K562 (cell line): ENCODE results near the gene WTIP. TPM values are rescaled to one million over a fixed set of nuclear protein-coding genes. Genes with fewer than 3 reads are reported as not detected.
A peak's percentile ranks its signal among the peaks of the same experiment; 100 is the strongest.

Experiments
- ATAC-seq: fragments of 200-7000 bp; cut with Tn5 transposase; 3 replicates; pipeline ENCODE4 v1.9.1; 2020; ENCODE audit warnings: moderate library complexity
- BruUV-seq: library from RNA; stranded (reverse); fragments of 400-500 nt; replicated peaks from 2 replicates; lab custom pipeline; 2021; lab: Mats Ljungman, UMichigan
- CTCF ChIA-PET: fragments of 300-600 bp; formaldehyde crosslinking; extraction: SDS; loops from one replicate; lab custom pipeline; 2021; ENCODE audit warnings: low intra/inter-chr PET ratio; lab: Yijun Ruan, JAX
- POLR2A ChIA-PET: fragments of 300-600, 350-650 bp; sonication (Branson Sonifier 250); formaldehyde crosslinking; extraction: SDS; loops from one replicate; lab custom pipeline; 2021; ENCODE audit warnings: antibody characterized with exemption, inconsistent platforms; lab: Yijun Ruan, JAX
- DNase-seq, 4 experiments: peaks; one replicate each; pipeline versions ENCODE4 v3.0.0 to v3.0.0-alpha.2; 2011 to 2018; ENCODE audit warnings: low spot score in 3 of 4, mixed read lengths in 3 of 4; ENCODE audit errors: extremely low read depth in 1 of 4
- FAIRE-seq: peaks from 2 replicates; lab custom pipeline; 2011; peaks lifted over from hg19 to GRCh38; lab: Jason Lieb, UNC
- H2AFZ ChIP-seq: 2 replicates; pipeline ENCODE4 v1.6.0; 2011; ENCODE audit warnings: low read depth, low read length, control low read depth, inconsistent platforms
- H3K27ac ChIP-seq: fragments of 200-600 bp; 3 replicates; pipeline ENCODE4 v1.8.0; 2011; ENCODE audit warnings: low read depth, mild to moderate bottlenecking, control low read depth, inconsistent platforms, low read length, moderate library complexity, mixed read lengths; ENCODE audit errors: extremely low read depth
- H3K27me3 ChIP-seq, 2 experiments: fragments of 300-600 bp in 1 of 2; 2 replicates in 1 of 2; 3 replicates in 1 of 2; pipeline versions ENCODE4 v1.6.0 to v1.8.0; 2011; ENCODE audit warnings: inconsistent platforms in 2 of 2, low read length in 2 of 2, mild to moderate bottlenecking in 1 of 2, mixed read lengths in 1 of 2, moderate library complexity in 1 of 2; ENCODE audit not compliant: control insufficient read depth in 2 of 2, insufficient read depth in 2 of 2
- H3K36me3 ChIP-seq: fragments of 300-600 bp; 3 replicates; pipeline ENCODE4 v1.8.0; 2011; ENCODE audit warnings: mild to moderate bottlenecking, low read length, inconsistent platforms; ENCODE audit not compliant: control insufficient read depth, insufficient read depth
- H3K4me1 ChIP-seq, 2 experiments: fragments of 200-600 bp in 1 of 2; replicated peaks in 1 of 2; 2 replicates in 1 of 2; 3 replicates in 1 of 2; pipeline versions ENCODE4 v1.5.1 to v1.8.0; 2011; ENCODE audit warnings: inconsistent platforms in 2 of 2, low read length in 2 of 2, mild to moderate bottlenecking in 1 of 2, mixed read lengths in 1 of 2, moderate library complexity in 1 of 2; ENCODE audit not compliant: control insufficient read depth in 2 of 2, insufficient read depth in 2 of 2
- H3K4me2 ChIP-seq: 2 replicates; pipeline ENCODE4 v1.6.1; 2011; ENCODE audit warnings: low read length, control low read depth, inconsistent platforms, mixed read lengths; ENCODE audit not compliant: insufficient read depth
- H3K4me3 ChIP-seq: fragments of 200-600 bp; sonication (generic), shearing (Covaris generic); 2 replicates; pipeline ENCODE4 v1.5.1; 2016; ENCODE audit warnings: control low read depth, inconsistent platforms
- H3K79me2 ChIP-seq: fragments of 200-600 bp; 3 replicates; pipeline ENCODE4 v1.8.0; 2011; ENCODE audit warnings: low read length, inconsistent platforms; ENCODE audit not compliant: control insufficient read depth, insufficient read depth
- H3K9ac ChIP-seq, 2 experiments: 2 replicates each; pipeline versions ENCODE4 v1.6.0 to v1.6.1; 2011; ENCODE audit warnings: low read depth in 2 of 2, low read length in 2 of 2, control low read depth in 1 of 2, inconsistent platforms in 1 of 2, mild to moderate bottlenecking in 1 of 2, mixed read lengths in 1 of 2; ENCODE audit not compliant: insufficient read depth in 1 of 2
- H3K9me1 ChIP-seq: one replicate; pipeline ENCODE4 v1.6.0; 2011; ENCODE audit warnings: inconsistent platforms, mild to moderate bottlenecking, low read length, moderate library complexity; ENCODE audit not compliant: control insufficient read depth, insufficient read depth
- H3K9me3 ChIP-seq: replicated peaks from 2 replicates; pipeline ENCODE4 v1.5.1; 2011; ENCODE audit warnings: low read depth, low read length, inconsistent platforms; ENCODE audit not compliant: control insufficient read depth, insufficient read depth
- H4K20me1 ChIP-seq: replicated peaks from 2 replicates; pipeline ENCODE4 v1.6.1; 2011; ENCODE audit warnings: low read length, inconsistent platforms, mixed read lengths; ENCODE audit not compliant: control insufficient read depth, insufficient read depth
- BCOR ChIP-seq: fragments of 450-650 bp; IDR thresholded peaks from 2 replicates; pipeline ENCODE4 v1.6.1; 2016
- NFIC ChIP-seq: fragments of 450-650 bp; IDR thresholded peaks from 2 replicates; pipeline ENCODE4 v1.6.1; 2017; ENCODE audit warnings: mild to moderate bottlenecking, inconsistent platforms
- POLR2A ChIP-seq: fragments of 450-650 bp; conservative IDR thresholded peaks from 2 replicates; pipeline ENCODE4 v1.6.1; 2016
- SUPT5H ChIP-seq: fragments of 450-650 bp; IDR thresholded peaks from 2 replicates; pipeline ENCODE4 v1.6.1; 2016
- WGBS: fragments of 100-300 bp; shearing (Covaris generic); methylation state at CpG from one replicate; pipeline ENCODE4 v1.1.6; 2016; ENCODE audit warnings: low coverage, mixed read lengths; ENCODE audit not compliant: insufficient coverage; ENCODE audit errors: missing lambda C conversion rate; 5-methylcytosine and 5-hydroxymethylcytosine counted together
- in situ Hi-C: fragments of 300-500 bp; cut with MboI; formaldehyde crosslinking; loops from 4 replicates; pipeline ENCODE4 v1.15.0; 2018; ENCODE audit warnings: inconsistent platforms, mixed read lengths
- intact Hi-C: fragments of 100-400 bp; cut with micrococcal nuclease; formaldehyde crosslinking; loops from 2 replicates; pipeline ENCODE4 v1.14.2; 2022
- polyA plus RNA-seq, 8 experiments: library from polyadenylated mRNA; depleted of rRNA in 4 of 8; stranded (reverse) in 5 of 8; unstranded in 3 of 8; fragments of >200 nt; fragmentation: Nextera tagmentation in 2 of 8; fragmentation: Illumina TruSeq in 1 of 8; extraction: Ambion mirVana in 2 of 8; extraction: Trizol in 1 of 8; gene quantifications; 2 replicates each; pipeline versions ENCODE4 v1.2.1 to v1.2.3, GENCODE V29; 2011 to 2014; ENCODE audit warnings: inconsistent platforms in 1 of 8, missing spikeins in 1 of 8
- total RNA-seq, 7 experiments: library from RNA; depleted of rRNA in 6 of 7; stranded (reverse); fragments of >200 nt in 6 of 7; fragmentation: Illumina TruSeq in 2 of 7; extraction: Trizol in 2 of 7; gene quantifications; 2 replicates each; pipeline versions ENCODE4 v1.2.1 to v1.2.3, GENCODE V29; 2011 to 2021; ENCODE audit warnings: low replicate concordance in 1 of 7
- TF ChIP-seq, protein P1 (sequence below): sonication (generic); formaldehyde crosslinking; IDR thresholded peaks from 2 replicates; pipeline ENCODE4 v1.8.1; 2022; ENCODE audit warnings: missing genetic modification reagents
- TF ChIP-seq, protein P2 (sequence below): sonication (generic); formaldehyde crosslinking; IDR thresholded peaks from 2 replicates; pipeline ENCODE4 v1.5.0; 2020; ENCODE audit warnings: missing genetic modification reagents

Gene WTIP
- total and polyA plus RNA-seq, 9 of the 15 experiments (the other 6 are each of a cell fraction or from before 2014, with no cell fraction given): under 0.01 to 0.54 (median 0.27) TPM; not detected in 1

DNA sequence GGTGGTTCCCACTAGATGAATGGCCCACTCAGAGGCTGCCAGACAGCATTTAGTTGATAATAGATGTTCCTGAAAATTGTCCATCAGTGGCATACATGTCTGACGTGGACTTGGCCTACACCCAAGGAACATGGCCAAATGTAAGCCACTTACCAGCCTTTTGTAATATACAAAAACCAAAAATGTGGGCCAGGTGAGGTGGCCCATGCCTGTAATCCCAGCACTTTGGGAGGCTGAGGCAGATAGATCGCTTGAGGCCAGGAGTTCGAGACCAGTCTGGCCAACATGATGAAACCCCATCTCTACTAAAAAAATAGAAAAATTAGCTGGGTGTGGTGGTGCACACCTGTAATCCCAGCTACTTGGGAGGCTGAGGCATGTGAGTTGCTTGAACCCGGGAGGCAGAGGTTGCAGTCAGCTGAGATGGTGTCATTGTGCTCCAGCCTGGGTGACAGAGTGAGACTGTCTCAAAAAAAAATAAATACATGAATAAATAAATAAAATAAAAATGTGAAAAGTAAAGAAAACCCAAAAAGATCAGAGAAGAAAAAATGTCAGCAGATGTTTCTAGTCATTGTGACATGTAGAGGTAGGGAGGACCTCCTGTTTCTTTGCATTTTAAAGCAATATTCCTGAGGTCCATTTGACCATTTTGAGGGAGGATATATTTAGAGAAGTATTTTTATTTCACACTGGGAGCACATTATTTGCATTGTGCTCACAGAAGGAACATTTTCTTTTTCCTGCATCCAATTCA, 7.1 kb upstream of the WTIP start:
- intact Hi-C loops: no loop called here
- Histone ChIP-seq H3K27ac (no peak overlapping the region; the same call in 2 of the 3 replicates), H3K4me3 (no peak overlapping the region), H3K9ac (no peak overlapping the region), H3K27me3 (no peaks in the 10 kb centered on the region), H3K79me2 (no peaks in the 10 kb centered on the region), H3K9me3 (no peaks in the 10 kb centered on the region), H3K4me2 (no peak overlapping the region), H4K20me1 (no peaks in the 10 kb centered on the region)
- ChIA-PET CTCF (no interaction called here), POLR2A (interaction anchor here (1.0 to 1.1 kb wide), 2 partner anchors 11 to 14 kb away, joined by 3 to 4 read pairs; no protein-coding TSS in a partner anchor)
- in situ Hi-C loops: no loop called here
- DNase-seq: no peak
- 58% methylated on average over 4 of the region's 4 CpGs for WGBS
- TF ChIP-seq BCOR: peak; percentile 48; the same call in 1 of the 2 replicates
- TF ChIP-seq, protein P1, sequence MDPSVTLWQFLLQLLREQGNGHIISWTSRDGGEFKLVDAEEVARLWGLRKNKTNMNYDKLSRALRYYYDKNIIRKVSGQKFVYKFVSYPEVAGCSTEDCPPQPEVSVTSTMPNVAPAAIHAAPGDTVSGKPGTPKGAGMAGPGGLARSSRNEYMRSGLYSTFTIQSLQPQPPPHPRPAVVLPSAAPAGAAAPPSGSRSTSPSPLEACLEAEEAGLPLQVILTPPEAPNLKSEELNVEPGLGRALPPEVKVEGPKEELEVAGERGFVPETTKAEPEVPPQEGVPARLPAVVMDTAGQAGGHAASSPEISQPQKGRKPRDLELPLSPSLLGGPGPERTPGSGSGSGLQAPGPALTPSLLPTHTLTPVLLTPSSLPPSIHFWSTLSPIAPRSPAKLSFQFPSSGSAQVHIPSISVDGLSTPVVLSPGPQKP (CRISPR knock-in tag): no peak
- TF ChIP-seq POLR2A: peak; percentile 56; the same call in 1 of the 2 replicates
- peak; percentile 52; the same call in 1 of the 2 replicates for TF ChIP-seq SUPT5H
- TF ChIP-seq, protein P2, sequence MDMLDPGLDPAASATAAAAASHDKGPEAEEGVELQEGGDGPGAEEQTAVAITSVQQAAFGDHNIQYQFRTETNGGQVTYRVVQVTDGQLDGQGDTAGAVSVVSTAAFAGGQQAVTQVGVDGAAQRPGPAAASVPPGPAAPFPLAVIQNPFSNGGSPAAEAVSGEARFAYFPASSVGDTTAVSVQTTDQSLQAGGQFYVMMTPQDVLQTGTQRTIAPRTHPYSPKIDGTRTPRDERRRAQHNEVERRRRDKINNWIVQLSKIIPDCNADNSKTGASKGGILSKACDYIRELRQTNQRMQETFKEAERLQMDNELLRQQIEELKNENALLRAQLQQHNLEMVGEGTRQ: no peak
- TF ChIP-seq NFIC: peak; percentile 12; the same call in 1 of the 2 replicates
- TF ChIP-seq, all 486 proteins: peak for 4
- Histone ChIP-seq H2AFZ (no peak overlapping the region), H3K9me1 (no peaks in the 10 kb centered on the region), H3K4me1 (no peaks in the 10 kb centered on the region; a peak in 1 of 5 replicates), H3K36me3 (peaks cover 35% of the 10 kb centered on the region)
- no peak for ATAC-seq
- BruUV-seq: no TSS peak
- no peak for FAIRE-seq
